ENCODE measurements around the gene ZIC1.

The ZIC1 gene

DNA sequence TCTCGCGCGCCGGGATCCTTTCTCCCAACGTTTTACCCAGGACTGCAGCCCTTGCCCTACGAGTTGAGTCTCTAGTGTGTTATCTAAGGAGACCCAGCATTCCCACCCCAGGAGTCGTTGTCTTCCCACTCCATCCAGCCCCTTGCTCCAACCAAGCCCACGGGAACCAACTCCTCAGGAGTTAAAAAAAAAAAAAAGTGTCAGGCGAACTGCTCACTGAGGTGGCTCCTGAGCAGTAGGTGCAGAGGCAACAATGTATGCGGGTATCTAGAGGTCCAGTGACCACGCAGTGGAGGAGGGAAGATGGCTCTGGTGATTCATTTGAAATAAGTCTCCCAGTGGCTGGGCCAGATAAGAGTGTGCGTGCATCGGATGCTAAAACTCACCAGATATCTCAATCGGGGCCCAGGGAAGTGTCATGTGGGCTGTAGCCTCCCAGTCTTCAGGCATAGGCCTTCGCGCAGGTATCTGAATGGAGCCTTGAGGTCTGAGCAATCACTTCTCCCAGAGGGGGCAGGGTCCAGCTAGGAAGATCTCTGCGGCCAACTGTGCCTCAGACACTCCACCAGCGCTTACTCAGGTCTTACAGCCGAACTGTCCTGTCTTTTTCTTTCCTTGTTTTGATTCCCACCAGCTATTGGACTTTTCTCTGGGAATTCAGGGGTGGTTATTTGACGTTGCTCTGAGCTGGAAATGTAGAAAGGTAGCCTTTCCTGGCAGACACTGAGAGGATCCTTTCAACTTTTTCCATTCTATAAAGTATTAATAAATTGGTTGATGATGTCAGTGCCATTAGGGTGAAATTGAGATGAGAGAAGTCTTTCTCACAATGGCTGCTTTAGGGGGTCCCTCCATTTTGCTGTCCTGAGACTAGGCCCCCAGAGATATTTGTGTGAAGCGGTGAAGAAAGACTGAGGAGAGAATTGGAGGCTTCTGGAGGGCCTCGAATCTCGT, 23.8 kb upstream of the ZIC1 start:
- no peak overlapping the region for H3K9ac ChIP-seq (ENCODE audit: low read length)
- TF ChIP-seq EZH2phosphoT487 (IDR thresholded peaks at IDR 0.05; ENCODE audit: low read depth), result no peak
- TF ChIP-seq, protein P1, sequence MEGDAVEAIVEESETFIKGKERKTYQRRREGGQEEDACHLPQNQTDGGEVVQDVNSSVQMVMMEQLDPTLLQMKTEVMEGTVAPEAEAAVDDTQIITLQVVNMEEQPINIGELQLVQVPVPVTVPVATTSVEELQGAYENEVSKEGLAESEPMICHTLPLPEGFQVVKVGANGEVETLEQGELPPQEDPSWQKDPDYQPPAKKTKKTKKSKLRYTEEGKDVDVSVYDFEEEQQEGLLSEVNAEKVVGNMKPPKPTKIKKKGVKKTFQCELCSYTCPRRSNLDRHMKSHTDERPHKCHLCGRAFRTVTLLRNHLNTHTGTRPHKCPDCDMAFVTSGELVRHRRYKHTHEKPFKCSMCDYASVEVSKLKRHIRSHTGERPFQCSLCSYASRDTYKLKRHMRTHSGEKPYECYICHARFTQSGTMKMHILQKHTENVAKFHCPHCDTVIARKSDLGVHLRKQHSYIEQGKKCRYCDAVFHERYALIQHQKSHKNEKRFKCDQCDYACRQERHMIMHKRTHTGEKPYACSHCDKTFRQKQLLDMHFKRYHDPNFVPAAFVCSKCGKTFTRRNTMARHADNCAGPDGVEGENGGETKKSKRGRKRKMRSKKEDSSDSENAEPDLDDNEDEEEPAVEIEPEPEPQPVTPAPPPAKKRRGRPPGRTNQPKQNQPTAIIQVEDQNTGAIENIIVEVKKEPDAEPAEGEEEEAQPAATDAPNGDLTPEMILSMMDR (IDR thresholded peaks at IDR 0.05; ENCODE audit: low read depth, low read length), result no peak
- H3K4me1 ChIP-seq (ENCODE audit: low read length), result peaks cover 5% of the 10 kb centered on the region; the same call in 1 of the 2 replicates
- H3K36me3 ChIP-seq (replicated peaks; ENCODE audit: low read depth, low read length), result no peaks in the 10 kb centered on the region
- H3K4me2 ChIP-seq (ENCODE audit: low read length), result no peak overlapping the region
- no peaks in the 10 kb centered on the region for H4K20me1 ChIP-seq (ENCODE audit: insufficient read depth, low read length)
- no peaks in the 10 kb centered on the region for H3K9me3 ChIP-seq (ENCODE audit: insufficient read depth, low read length)
- no peaks in the 10 kb centered on the region for H3K79me2 ChIP-seq (ENCODE audit: low read length)
- no peaks in the 10 kb centered on the region for H3K27me3 ChIP-seq (ENCODE audit: low read depth, low read length)
- H3K4me3 ChIP-seq (ENCODE audit: low read length), result no peak overlapping the region
- no peak overlapping the region for H3K27ac ChIP-seq (ENCODE audit: low read length)
- no peak overlapping the region for H2AFZ ChIP-seq (ENCODE audit: low read depth, low read length)

DNA sequence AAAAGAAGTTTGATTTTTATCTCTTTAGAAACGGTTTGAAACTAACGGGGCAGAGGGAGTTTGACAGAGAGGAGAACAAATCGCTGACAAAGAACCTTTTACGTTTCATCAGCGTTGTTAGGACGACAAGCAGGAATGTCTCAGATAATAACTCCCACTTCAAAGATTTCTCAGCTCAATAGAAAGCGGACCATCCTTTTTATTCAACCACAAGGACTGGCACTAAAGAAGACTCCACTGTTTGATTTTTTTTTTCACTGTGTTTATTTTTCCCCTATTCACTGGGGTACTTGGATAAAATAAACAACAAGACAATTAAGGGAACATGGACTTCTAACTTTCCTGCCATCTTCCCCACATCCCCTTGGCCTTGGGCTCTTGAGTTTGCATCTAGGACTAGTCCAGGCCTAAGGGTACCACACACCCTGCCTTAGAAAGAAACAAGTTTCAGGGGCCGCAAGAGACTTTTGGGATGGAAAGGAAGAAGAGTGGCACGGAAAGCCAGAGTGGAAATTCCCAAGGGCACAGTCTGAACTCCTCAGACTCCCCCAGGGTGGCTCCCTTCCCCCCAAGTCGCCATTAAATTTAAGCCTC, 21.8 kb upstream of the ZIC1 start:
- no peaks in the 10 kb centered on the region for H3K79me2 ChIP-seq (ENCODE audit: low read length)
- H3K9ac ChIP-seq (ENCODE audit: low read length), result no peak overlapping the region
- 0 out of 2 replicates have a peak, but pooled peaks cover 3% of the 10 kb centered on the region for H3K9me3 ChIP-seq (ENCODE audit: insufficient read depth, low read length)
- peaks cover 5% of the 10 kb centered on the region; the same call in 1 of the 2 replicates for H3K4me1 ChIP-seq (ENCODE audit: low read length)
- H2AFZ ChIP-seq (ENCODE audit: low read depth, low read length), result no peak overlapping the region
- no peaks in the 10 kb centered on the region for H3K27me3 ChIP-seq (ENCODE audit: low read depth, low read length)
- H3K36me3 ChIP-seq (replicated peaks; ENCODE audit: low read depth, low read length), result no peaks in the 10 kb centered on the region
- TF ChIP-seq, protein P1 (IDR thresholded peaks at IDR 0.05; ENCODE audit: low read depth, low read length), result no peak
- no peak for TF ChIP-seq EZH2phosphoT487 (IDR thresholded peaks at IDR 0.05; ENCODE audit: low read depth)
- no peak overlapping the region for H3K27ac ChIP-seq (ENCODE audit: low read length)
- no peak overlapping the region for H3K4me2 ChIP-seq (ENCODE audit: low read length)
- H3K4me3 ChIP-seq (ENCODE audit: low read length), result no peak overlapping the region
- H4K20me1 ChIP-seq (ENCODE audit: insufficient read depth, low read length), result no peaks in the 10 kb centered on the region

DNA sequence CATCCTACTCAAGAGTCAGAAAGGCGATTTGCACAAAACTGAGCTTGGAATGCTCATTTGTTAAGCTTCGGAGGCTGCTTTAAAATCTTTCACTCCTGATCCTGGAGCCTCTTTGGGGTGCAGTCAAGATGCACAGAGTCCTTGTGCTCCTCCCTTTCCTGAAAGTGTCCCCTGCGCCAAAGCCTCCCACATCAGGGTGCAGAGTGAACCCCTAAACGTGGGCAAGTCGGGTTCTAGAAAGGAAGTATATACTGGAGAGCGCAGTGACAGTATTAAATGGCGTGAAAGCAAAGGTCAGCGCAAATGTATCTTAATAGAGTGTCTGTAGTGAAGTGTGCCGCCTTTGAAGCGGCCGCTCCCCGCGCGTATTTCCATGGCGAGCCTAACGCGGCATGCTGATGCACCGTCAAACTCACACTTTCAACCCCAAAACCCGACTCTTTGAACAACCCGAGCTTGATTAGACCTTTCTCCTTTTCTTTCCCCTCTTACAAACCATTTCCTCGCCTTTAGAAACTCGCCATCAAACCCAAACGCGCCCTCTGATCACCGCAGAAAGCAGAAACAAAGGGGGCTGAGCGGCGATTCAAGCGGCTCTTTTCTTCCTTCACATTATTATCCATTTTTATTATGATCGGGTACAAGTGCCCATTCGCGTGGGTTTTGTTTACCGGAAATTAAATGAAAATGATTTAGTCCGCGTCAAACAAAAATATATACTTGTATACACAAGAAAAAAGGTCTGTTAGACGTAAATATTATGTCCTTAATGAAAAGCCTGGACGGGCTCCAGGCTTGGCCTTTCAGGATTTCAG, 21.1 kb upstream of the ZIC1 start:
- Histone ChIP-seq H3K4me1 (ENCODE audit: low read length) (peaks cover 5% of the 10 kb centered on the region; the same call in 1 of the 2 replicates), H3K27me3 (ENCODE audit: low read depth, low read length) (no peaks in the 10 kb centered on the region)

More for the DNA sequence above, 21.1 kb upstream of the ZIC1 start:
- Histone ChIP-seq H3K79me2 (ENCODE audit: low read length) (no peaks in the 10 kb centered on the region), H3K27ac (ENCODE audit: low read length) (no peak overlapping the region), H3K4me3 (ENCODE audit: low read length) (no peak overlapping the region), H4K20me1 (ENCODE audit: insufficient read depth, low read length) (no peaks in the 10 kb centered on the region), H3K9me3 (ENCODE audit: insufficient read depth, low read length) (0 out of 2 replicates have a peak, but pooled peaks cover 3% of the 10 kb centered on the region), H3K36me3 (replicated peaks; ENCODE audit: low read depth, low read length) (no peaks in the 10 kb centered on the region), H3K4me2 (ENCODE audit: low read length) (no peak overlapping the region), H2AFZ (ENCODE audit: low read depth, low read length) (no peak overlapping the region), H3K9ac (ENCODE audit: low read length) (no peak overlapping the region)
- TF ChIP-seq, protein P1 (IDR thresholded peaks at IDR 0.05; ENCODE audit: low read depth, low read length), result no peak
- TF ChIP-seq EZH2phosphoT487 (IDR thresholded peaks at IDR 0.05; ENCODE audit: low read depth), result no peak

All from OCI-LY3 (cell line).